Kidney (tissue), 14 donors: Measurements from ENCODE around the gene UBE4A. TPM values are rescaled to one million over a fixed set of nuclear protein-coding genes. Genes with fewer than 3 reads are reported as not detected.
A peak's percentile ranks its signal among the peaks of the same experiment; 100 is the strongest.

Source experiments
- DNase-seq, 5 donors: peaks; one replicate each; pipeline ENCODE4 v3.0.0-alpha.2; 2013 to 2020
- FAIRE-seq: peaks from 2 replicates; lab custom pipeline; 2012; peaks lifted over from hg19 to GRCh38; lab: Jason Lieb, UNC
- H3K27ac ChIP-seq, 2 donors: one replicate each; pipeline ENCODE4 v1.7.0; 2013; ENCODE audit warnings: low read depth in 2 of 2, low read length in 2 of 2, inconsistent platforms in 1 of 2
- H3K27me3 ChIP-seq: one replicate; pipeline ENCODE4 v1.7.1; 2013; ENCODE audit warnings: low read length, inconsistent platforms; ENCODE audit not compliant: control insufficient read depth, insufficient read depth
- H3K36me3 ChIP-seq, 3 donors: one replicate each; pipeline versions ENCODE4 v1.7.0 to v1.7.1; 2013; ENCODE audit warnings: low read length in 3 of 3, control low read depth in 1 of 3, inconsistent platforms in 1 of 3; ENCODE audit not compliant: insufficient read depth in 3 of 3, control insufficient read depth in 2 of 3
- H3K4me1 ChIP-seq, 3 donors: one replicate each; pipeline versions ENCODE4 v1.7.0 to v1.7.1; 2013; ENCODE audit warnings: low read length in 3 of 3, inconsistent platforms in 1 of 3, low read depth in 1 of 3; ENCODE audit not compliant: control insufficient read depth in 2 of 3, insufficient read depth in 2 of 3
- H3K4me3 ChIP-seq, 3 donors: one replicate each; pipeline versions ENCODE4 v1.7.0 to v1.8.1; 2013; ENCODE audit warnings: low read length in 3 of 3, control low read depth in 1 of 3, inconsistent platforms in 1 of 3
- H3K9ac ChIP-seq, 3 donors: one replicate each; pipeline versions ENCODE4 v1.7.0 to v1.7.1; 2013; ENCODE audit warnings: low read length in 3 of 3, control low read depth in 1 of 3, inconsistent platforms in 1 of 3
- H3K9me3 ChIP-seq, 3 donors: one replicate each; pipeline versions ENCODE4 v1.7.0 to v1.7.1; 2013; ENCODE audit warnings: low read length in 3 of 3, control low read depth in 1 of 3, inconsistent platforms in 1 of 3; ENCODE audit not compliant: control insufficient read depth in 2 of 3, insufficient read depth in 1 of 3
- CTCF ChIP-seq: IDR thresholded peaks from 3 replicates; pipeline ENCODE4 v1.5.1; 2012; ENCODE audit warnings: mild to moderate bottlenecking, moderate library complexity, borderline replicate concordance; ENCODE audit not compliant: insufficient read depth; ENCODE audit errors: extremely low read depth
- intact Hi-C: fragments of 100-400 bp; cut with DNase I; formaldehyde crosslinking; loops from one replicate; pipeline ENCODE4 v1.11.1; 2022
- polyA plus RNA-seq: library from polyadenylated mRNA; stranded (reverse); fragments of 350-450 nt; fragmentation: Illumina TruSeq; extraction: RNeasy Lipid Tissue Mini Kit (QIAGEN cat#74804); gene quantifications from one replicate; pipeline ENCODE4 v1.2.3, GENCODE V29; 2014; ENCODE audit warnings: low read depth, low replicate concordance; ENCODE audit not compliant: insufficient read depth
- total RNA-seq: library from RNA; stranded (reverse); fragmentation: NEBNext Ultra II Directional; extraction: Animal tissue kit (Norgen Biotek cat#: 25700); gene quantifications from one replicate; pipeline ENCODE4 v1.2.1, GENCODE V29; 2021
- donor health status: control.
- donor health status: control.
- donor health status: control.
- donor health status: control.
- donor health status: control.
- donor health status: DM: yes; HTN: yes; CAD: no.
- donor health status: Normal renal cell carcinoma (clear cell type).

UBE4A gene
- total and polyA plus RNA-seq, 2 donors from 2014 or later: 11.2 to 39.2 TPM

GRCh38 chr11:118321386-118322082 is 37.9 kb upstream of the UBE4A start:
- intact Hi-C loops: no loop called here
- FAIRE-seq (no peak), DNase-seq (peak in 2 of 5 donors; percentile 4 to 7)
- Histone ChIP-seq H3K9ac (no peak overlapping the region), H3K27me3 (no peaks in the 10 kb centered on the region), H3K4me1 (peaks cover 0 to 5% (median 0%) of the 10 kb centered on the region in 3 donors), H3K27ac (no peak overlapping the region), H3K4me3 (no peak overlapping the region), H3K9me3 (no peaks in the 10 kb centered on the region), H3K36me3 (no peaks in the 10 kb centered on the region)
- TF ChIP-seq CTCF: no peak

- intact Hi-C loops: no loop called here
- FAIRE-seq: no peak
- no peak overlapping the region for H3K27ac ChIP-seq
These were observed 36.7 kb upstream of the UBE4A start for GRCh38 chr11:118322721-118323120.

GRCh38 chr11:118325283-118325682 is 34.1 kb upstream of the UBE4A start:
- no peak for FAIRE-seq
- H3K27ac ChIP-seq: no peak overlapping the region
- H3K9ac ChIP-seq: no peak overlapping the region
- no peaks in the 10 kb centered on the region for H3K27me3 ChIP-seq
- H3K4me1 ChIP-seq: no peaks in the 10 kb centered on the region
- H3K4me3 ChIP-seq: no peak overlapping the region
- no peak for TF ChIP-seq CTCF
- intact Hi-C loops: no loop called here
- H3K36me3 ChIP-seq: no peaks in the 10 kb centered on the region
- H3K9me3 ChIP-seq: no peaks in the 10 kb centered on the region
- no peak for DNase-seq

More at GRCh38 chr11:118322721-118323120, 36.7 kb upstream of the UBE4A start:
- Histone ChIP-seq H3K36me3 (no peaks in the 10 kb centered on the region), H3K4me3 (no peak overlapping the region), H3K9me3 (no peaks in the 10 kb centered on the region), H3K4me1 (no peaks in the 10 kb centered on the region), H3K9ac (no peak overlapping the region), H3K27me3 (no peaks in the 10 kb centered on the region)
- TF ChIP-seq CTCF: no peak
- DNase-seq: peak in 1 of 5 donors; percentile 73
